A549 (cell line): Measurements from ENCODE around the gene EDIL3. TPM values are rescaled to one million over a fixed set of nuclear protein-coding genes. Genes with fewer than 3 reads are reported as not detected.
A peak's percentile ranks its signal among the peaks of the same experiment; 100 is the strongest.
"Not testable (repeated sequence)": the region's sequence is repeated elsewhere in the genome, so short reads cannot be mapped to it uniquely, and the experiment has no call there.

Experiments
- ATAC-seq, 2 experiments: fragments of 200-7000 bp in 1 of 2; fragments of >200 bp in 1 of 2; cut with Nextera tagmentation in 1 of 2; cut with Tn5 transposase in 1 of 2; 3 replicates each; pipeline versions ENCODE4 v1.8.0 to v1.9.1; 2018 to 2020; ENCODE audit warnings: mild to moderate bottlenecking in 1 of 2, moderate library complexity in 1 of 2
- CTCF ChIA-PET: fragments of 300-600 bp; sonication (Branson Sonifier 250); formaldehyde crosslinking; extraction: SDS; loops from one replicate; lab custom pipeline; 2021; ENCODE audit warnings: antibody characterized with exemption, inconsistent platforms; lab: Yijun Ruan, JAX
- POLR2A ChIA-PET: fragments of 350-600 bp; formaldehyde crosslinking; extraction: SDS; loops from one replicate; lab custom pipeline; 2021; ENCODE audit warnings: antibody characterized with exemption, inconsistent platforms; lab: Yijun Ruan, JAX
- DNase-seq, 2 experiments: peaks; one replicate each; pipeline versions ENCODE4 v3.0.0 to v3.0.0-alpha.2; 2011 to 2016; ENCODE audit warnings: low read depth in 1 of 2, low spot score in 1 of 2
- FAIRE-seq: peaks from 2 replicates; lab custom pipeline; 2011; peaks lifted over from hg19 to GRCh38; lab: Jason Lieb, UNC
- H3K27ac ChIP-seq, 2 experiments: fragments of >200 bp; sonication (Bioruptor Twin); formaldehyde crosslinking; 3 replicates each; pipeline ENCODE4 v1.5.1; 2016 to 2017
- H3K4me1 ChIP-seq: fragments of >200 bp; sonication (Bioruptor Twin); formaldehyde crosslinking; 3 replicates; pipeline ENCODE4 v1.6.1; 2016
- H3K4me2 ChIP-seq: fragments of >200 bp; sonication (Bioruptor Twin); formaldehyde crosslinking; 3 replicates; pipeline ENCODE4 v1.6.1; 2016
- H3K4me3 ChIP-seq: fragments of >200 bp; sonication (Bioruptor Twin); formaldehyde crosslinking; 3 replicates; pipeline ENCODE4 v1.5.1; 2016
- H3K9me3 ChIP-seq: fragments of >200 bp; sonication (Bioruptor Twin); formaldehyde crosslinking; 3 replicates; pipeline ENCODE4 v1.6.1; 2016
- BHLHE40 ChIP-seq: IDR thresholded peaks from 2 replicates; pipeline ENCODE4 v1.6.1; 2012; ENCODE audit warnings: low read depth, low read length, inconsistent platforms
- CBX8 ChIP-seq: fragments of 200-600 bp; sonication (generic); IDR thresholded peaks from 2 replicates; pipeline ENCODE4 v1.6.1; 2016
- CEBPB ChIP-seq, 2 experiments: fragments of >200 bp in 1 of 2; sonication (Bioruptor Twin) in 1 of 2; formaldehyde crosslinking in 1 of 2; IDR thresholded peaks; 2 replicates each; pipeline ENCODE4 v1.6.1; 2012 to 2016
- ESRRA ChIP-seq: fragments of 150-350 bp; IDR thresholded peaks from 2 replicates; pipeline ENCODE4 v1.6.1; 2014; ENCODE audit warnings: mild to moderate bottlenecking, low read length, borderline replicate concordance
- GATA3 ChIP-seq: IDR thresholded peaks from 2 replicates; pipeline ENCODE4 v1.6.1; 2012; ENCODE audit warnings: borderline replicate concordance
- HDAC2 ChIP-seq: fragments of 200-600 bp; sonication (generic); IDR thresholded peaks from 2 replicates; pipeline ENCODE4 v1.6.1; 2016
- JUN ChIP-seq, 2 experiments: fragments of >200 bp; sonication (Bioruptor Twin); formaldehyde crosslinking; IDR thresholded peaks; 2 replicates in 1 of 2; 3 replicates in 1 of 2; pipeline ENCODE4 v1.6.1; 2016 to 2017
- JUNB ChIP-seq: fragments of >200 bp; sonication (Bioruptor Twin); formaldehyde crosslinking; IDR thresholded peaks from 2 replicates; pipeline ENCODE4 v1.6.1; 2016
- MAFK ChIP-seq: fragments of 450-650 bp; IDR thresholded peaks from 2 replicates; pipeline ENCODE4 v1.6.1; 2014; ENCODE audit not compliant: partially characterized antibody
- NR3C1 ChIP-seq: fragments of >200 bp; sonication (Bioruptor Twin); formaldehyde crosslinking; IDR thresholded peaks from 3 replicates; pipeline ENCODE4 v1.6.1; 2017
- POLR2AphosphoS2 ChIP-seq: conservative IDR thresholded peaks from 2 replicates; pipeline ENCODE4 v1.6.1; 2012; ENCODE audit warnings: low read length, improper control_type of control experiment, inconsistent platforms
- RARB ChIP-seq: fragments of 250-450 bp; sonication (Bioruptor Pico); IDR thresholded peaks from 2 replicates; pipeline ENCODE4 v1.8.0; 2021; ENCODE audit warnings: mild to moderate bottlenecking, moderate library complexity
- REST ChIP-seq: fragments of 200-600 bp; sonication (generic); IDR thresholded peaks from 2 replicates; pipeline ENCODE4 v1.6.1; 2016; ENCODE audit warnings: antibody characterized with exemption, mild to moderate bottlenecking, moderate library complexity
- RFX5 ChIP-seq: fragments of 450-650 bp; IDR thresholded peaks from 2 replicates; pipeline ENCODE4 v1.7.1; 2014; ENCODE audit warnings: antibody characterized with exemption, mild to moderate bottlenecking, moderate library complexity
- SREBF2 ChIP-seq: fragments of 450-650 bp; IDR thresholded peaks from 2 replicates; pipeline ENCODE4 v1.6.1; 2014; ENCODE audit warnings: mild to moderate bottlenecking, moderate library complexity
- TFCP2L1 ChIP-seq: fragments of 250-450 bp; sonication (Bioruptor Pico); IDR thresholded peaks from 2 replicates; pipeline ENCODE4 v1.5.0; 2021; ENCODE audit warnings: mild to moderate bottlenecking
- TP53 ChIP-seq: fragments of 250-450 bp; sonication (Bioruptor Pico); IDR thresholded peaks from 2 replicates; pipeline ENCODE4 v1.5.0; 2021; ENCODE audit warnings: mild to moderate bottlenecking, moderate library complexity
- WGBS: methylation state at CpG from one replicate; pipeline ENCODE4 v1.1.6; 2017; ENCODE audit errors: missing lambda C conversion rate; 5-methylcytosine and 5-hydroxymethylcytosine counted together
- polyA plus RNA-seq, 4 experiments: library from polyadenylated mRNA; depleted of rRNA in 3 of 4; stranded (reverse); fragments of >200 nt; fragmentation: RNase III in 1 of 4; extraction: RNeasy Plus Mini Kit Qiagen cat#74134 plus additional on column Dnase treatment in 1 of 4; gene quantifications; 2 replicates in 3 of 4; 3 replicates in 1 of 4; pipeline ENCODE4 v1.2.3, GENCODE V29; 2011 to 2017
- TF ChIP-seq, protein P1 (sequence below): fragments of >200 bp; sonication (Bioruptor Twin); formaldehyde crosslinking; IDR thresholded peaks from 3 replicates; pipeline ENCODE4 v1.6.1; 2016

Gene EDIL3
- polyA plus RNA-seq, 2 of the 4 experiments (the other 2 are of a cell fraction): 0.12 to 0.14 TPM

GRCh38 chr5:84303315-84303714 lies 81.4 kb downstream of the EDIL3 start (continued):
- TF ChIP-seq REST (no peak), TP53 (CRISPR knock-in tag) (no peak), CEBPB (IDR thresholded peaks at IDR 0.05) (no peak), RARB (no peak), ESRRA (no peak)

- DNase-seq: peak in 1 of 2 experiments; percentile 13
- no peak for FAIRE-seq
- Histone ChIP-seq H3K9me3 (no peaks in the 10 kb centered on the region), H3K4me1 (peaks cover 8% of the 10 kb centered on the region; the same call in 2 of the 3 replicates), H3K27ac (no peak overlapping the region), H3K4me2 (peak overlapping the region; percentile 36), H3K4me3 (no peak overlapping the region)
- WGBS: 0% methylated on average over 1 of the region's 1 CpG
- ChIA-PET POLR2A (no interaction called here), CTCF (no interaction called here)
- TF ChIP-seq CBX8 (no peak), GATA3 (peak; percentile 39; the same call in 1 of the 2 replicates), NR3C1 (no peak), JUNB (peak; percentile 56), JUN (IDR thresholded peaks at IDR 0.05) (no peak)
- ATAC-seq: no peak; a peak in 1 of 6 replicates
These were observed 83.1 kb downstream of the EDIL3 start for GRCh38 chr5:84301535-84301934.

GRCh38 chr5:84299959-84300358 lies 84.7 kb downstream of the EDIL3 start:
- CTCF ChIA-PET: no interaction called here
- DNase-seq: no peak
- Histone ChIP-seq H3K27ac (no peak overlapping the region), H3K4me3 (no peak overlapping the region), H3K4me1 (peaks cover 8% of the 10 kb centered on the region; the same call in 2 of the 3 replicates), H3K9me3 (no peaks in the 10 kb centered on the region), H3K4me2 (no peak overlapping the region)
- 8% methylated on average over 1 of the region's 1 CpG for WGBS
- POLR2A ChIA-PET: no interaction called here
- no peak for FAIRE-seq
- ATAC-seq: no peak
- no peak for TF ChIP-seq BHLHE40
- no peak for TF ChIP-seq HDAC2
- TF ChIP-seq TFCP2L1 (CRISPR knock-in tag): no peak
- TF ChIP-seq MAFK: no peak
- TF ChIP-seq, protein P1, sequence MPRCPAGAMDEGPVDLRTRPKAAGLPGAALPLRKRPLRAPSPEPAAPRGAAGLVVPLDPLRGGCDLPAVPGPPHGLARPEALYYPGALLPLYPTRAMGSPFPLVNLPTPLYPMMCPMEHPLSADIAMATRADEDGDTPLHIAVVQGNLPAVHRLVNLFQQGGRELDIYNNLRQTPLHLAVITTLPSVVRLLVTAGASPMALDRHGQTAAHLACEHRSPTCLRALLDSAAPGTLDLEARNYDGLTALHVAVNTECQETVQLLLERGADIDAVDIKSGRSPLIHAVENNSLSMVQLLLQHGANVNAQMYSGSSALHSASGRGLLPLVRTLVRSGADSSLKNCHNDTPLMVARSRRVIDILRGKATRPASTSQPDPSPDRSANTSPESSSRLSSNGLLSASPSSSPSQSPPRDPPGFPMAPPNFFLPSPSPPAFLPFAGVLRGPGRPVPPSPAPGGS: no peak

DNA sequence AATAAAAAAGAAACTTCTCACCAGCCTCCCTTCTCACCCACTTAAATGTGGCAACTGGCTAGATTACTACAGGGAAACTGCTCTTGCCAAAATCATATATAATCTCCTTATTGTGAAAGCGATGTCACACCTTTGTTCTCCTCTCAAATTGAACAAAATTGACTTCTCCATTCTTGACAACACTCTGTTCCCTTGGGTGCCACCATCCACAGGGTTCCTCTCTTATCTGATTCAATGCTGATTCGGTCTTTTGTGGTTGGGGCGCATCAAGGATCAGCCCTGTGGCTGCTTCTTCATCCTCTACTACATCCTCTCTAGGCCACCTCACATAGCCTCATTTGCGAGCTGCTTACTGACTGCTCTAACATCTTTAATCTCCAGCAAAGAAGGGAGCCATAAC lies 86.1 kb downstream of the EDIL3 start:
- H3K4me2 ChIP-seq: no peak overlapping the region
- POLR2A ChIA-PET: no interaction called here
- ATAC-seq (no peak), DNase-seq (no peak), FAIRE-seq (no peak)
- H3K27ac ChIP-seq: no peak overlapping the region
- no peak for TF ChIP-seq RARB
- no peak for TF ChIP-seq POLR2AphosphoS2
- no peak for TF ChIP-seq SREBF2
- TF ChIP-seq RFX5: no peak
- H3K4me1 ChIP-seq: peaks cover 8% of the 10 kb centered on the region; the same call in 2 of the 3 replicates
- no peaks in the 10 kb centered on the region for H3K9me3 ChIP-seq
- CTCF ChIA-PET: no interaction called here
- 72% methylated on average over 4 of the region's 4 CpGs for WGBS
- H3K4me3 ChIP-seq: no peak overlapping the region

- POLR2A ChIA-PET: not testable (repeated sequence)
These were observed 87.0 kb downstream of the EDIL3 start for GRCh38 chr5:84297641-84298040.

More at GRCh38 chr5:84297641-84298040, 87.0 kb downstream of the EDIL3 start:
- WGBS: 13% methylated on average over 4 of the region's 4 CpGs
- H3K4me3 ChIP-seq, FAIRE-seq, H3K4me2 ChIP-seq, H3K9me3 ChIP-seq, CTCF ChIA-PET, DNase-seq, ATAC-seq, H3K4me1 ChIP-seq, H3K27ac ChIP-seq: not testable (repeated sequence)
